ENCODE data around the gene DHX40.

DHX40 gene

GRCh38 chr17:59607817-59608403 lies 42.5 kb downstream of the DHX40 start:
- TF ChIP-seq POLR2A (IDR thresholded peaks at IDR 0.05; ENCODE audit: low read depth, low read length) (no peak), POLR2AphosphoS5 (IDR thresholded peaks at IDR 0.05; ENCODE audit: low read depth, low read length) (no peak), POU2F2 (IDR thresholded peaks at IDR 0.05; ENCODE audit: low read depth, low read length) (no peak)
- peak; percentile 23 for FAIRE-seq
- DNase-seq (ENCODE audit: insufficient read length, low spot score): no peak

DNA sequence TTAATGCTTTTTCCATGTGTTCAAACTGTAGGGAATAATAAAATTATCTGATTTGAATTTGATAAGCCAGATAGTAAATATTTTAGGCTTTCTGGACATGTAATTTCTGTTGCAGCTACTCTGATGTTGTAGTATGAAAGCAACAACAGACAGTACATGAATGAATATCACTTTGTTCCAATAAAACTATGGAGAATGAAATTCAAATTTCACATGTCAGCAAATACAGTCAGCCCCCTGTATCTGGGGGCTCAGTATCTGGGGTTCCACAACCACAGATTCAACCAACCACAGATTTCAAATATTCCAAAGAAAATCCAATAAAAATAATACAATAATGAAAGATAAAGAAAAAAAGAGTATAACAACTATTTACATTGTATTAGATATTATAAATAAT lies 46.1 kb downstream of the DHX40 start:
- no peak for DNase-seq (ENCODE audit: insufficient read length, low spot score)
- no peak for FAIRE-seq
- TF ChIP-seq POLR2A (IDR thresholded peaks at IDR 0.05; ENCODE audit: low read depth, low read length): no peak
- TF ChIP-seq SPI1 (IDR thresholded peaks at IDR 0.05; ENCODE audit: low read depth, low read length): no peak
- TF ChIP-seq TAF1 (IDR thresholded peaks at IDR 0.05; ENCODE audit: low read depth, low read length): no peak
- no peak for TF ChIP-seq POLR2AphosphoS5 (IDR thresholded peaks at IDR 0.05; ENCODE audit: low read depth, low read length)
- no peak for TF ChIP-seq POU2F2 (IDR thresholded peaks at IDR 0.05; ENCODE audit: low read depth, low read length)
- TF ChIP-seq PAX5 (IDR thresholded peaks at IDR 0.05; ENCODE audit: insufficient read depth, low read length, severe bottlenecking): no peak

- DNase-seq (ENCODE audit: insufficient read length, low spot score): no peak
- no peak for FAIRE-seq
Measured at GRCh38 chr17:59616253-59616920, 51.0 kb downstream of the DHX40 start.

GRCh38 chr17:59617156-59617732 lies 51.8 kb downstream of the DHX40 start:
- TF ChIP-seq TAF1 (IDR thresholded peaks at IDR 0.05; ENCODE audit: low read depth, low read length): no peak
- TF ChIP-seq POU2F2 (IDR thresholded peaks at IDR 0.05; ENCODE audit: low read depth, low read length): no peak
- no peak for TF ChIP-seq PAX5 (IDR thresholded peaks at IDR 0.05; ENCODE audit: insufficient read depth, low read length, severe bottlenecking)
- no peak for TF ChIP-seq SPI1 (IDR thresholded peaks at IDR 0.05; ENCODE audit: low read depth, low read length)
- TF ChIP-seq POLR2A (IDR thresholded peaks at IDR 0.05; ENCODE audit: low read depth, low read length): no peak
- no peak for TF ChIP-seq POLR2AphosphoS5 (IDR thresholded peaks at IDR 0.05; ENCODE audit: low read depth, low read length)
- FAIRE-seq: no peak

More at GRCh38 chr17:59616253-59616920, 51.0 kb downstream of the DHX40 start:
- TF ChIP-seq TAF1 (IDR thresholded peaks at IDR 0.05; ENCODE audit: low read depth, low read length): no peak
- TF ChIP-seq POLR2AphosphoS5 (IDR thresholded peaks at IDR 0.05; ENCODE audit: low read depth, low read length): no peak
- TF ChIP-seq PAX5 (IDR thresholded peaks at IDR 0.05; ENCODE audit: insufficient read depth, low read length, severe bottlenecking): no peak
- TF ChIP-seq POU2F2 (IDR thresholded peaks at IDR 0.05; ENCODE audit: low read depth, low read length): no peak

DNA sequence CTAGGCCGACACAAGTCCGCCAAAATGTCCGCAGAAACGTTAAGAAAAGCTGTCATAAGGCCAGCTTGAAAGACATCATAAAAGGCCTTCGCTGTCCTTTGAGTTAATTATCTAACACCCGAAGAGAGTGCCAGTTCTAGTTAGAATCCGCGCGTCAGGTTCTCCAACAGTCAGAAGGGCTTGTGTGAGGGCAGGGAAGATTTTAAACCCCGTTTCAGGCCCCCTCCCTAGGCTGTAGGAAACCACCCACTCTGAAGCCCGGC lies 53.6 kb downstream of the DHX40 start:
- TF ChIP-seq TAF1 (IDR thresholded peaks at IDR 0.05; ENCODE audit: low read depth, low read length): no peak
- peak; percentile 93; the same call in 1 of the 2 replicates for TF ChIP-seq POLR2A (IDR thresholded peaks at IDR 0.05; ENCODE audit: low read depth, low read length)
- TF ChIP-seq POLR2AphosphoS5 (IDR thresholded peaks at IDR 0.05; ENCODE audit: low read depth, low read length): peak; percentile 92; the same call in 1 of the 2 replicates
- no peak for TF ChIP-seq SPI1 (IDR thresholded peaks at IDR 0.05; ENCODE audit: low read depth, low read length)
- FAIRE-seq (no peak), DNase-seq (ENCODE audit: insufficient read length, low spot score) (no peak)

More at GRCh38 chr17:59617156-59617732, 51.8 kb downstream of the DHX40 start:
- DNase-seq (ENCODE audit: insufficient read length, low spot score): no peak

DNA sequence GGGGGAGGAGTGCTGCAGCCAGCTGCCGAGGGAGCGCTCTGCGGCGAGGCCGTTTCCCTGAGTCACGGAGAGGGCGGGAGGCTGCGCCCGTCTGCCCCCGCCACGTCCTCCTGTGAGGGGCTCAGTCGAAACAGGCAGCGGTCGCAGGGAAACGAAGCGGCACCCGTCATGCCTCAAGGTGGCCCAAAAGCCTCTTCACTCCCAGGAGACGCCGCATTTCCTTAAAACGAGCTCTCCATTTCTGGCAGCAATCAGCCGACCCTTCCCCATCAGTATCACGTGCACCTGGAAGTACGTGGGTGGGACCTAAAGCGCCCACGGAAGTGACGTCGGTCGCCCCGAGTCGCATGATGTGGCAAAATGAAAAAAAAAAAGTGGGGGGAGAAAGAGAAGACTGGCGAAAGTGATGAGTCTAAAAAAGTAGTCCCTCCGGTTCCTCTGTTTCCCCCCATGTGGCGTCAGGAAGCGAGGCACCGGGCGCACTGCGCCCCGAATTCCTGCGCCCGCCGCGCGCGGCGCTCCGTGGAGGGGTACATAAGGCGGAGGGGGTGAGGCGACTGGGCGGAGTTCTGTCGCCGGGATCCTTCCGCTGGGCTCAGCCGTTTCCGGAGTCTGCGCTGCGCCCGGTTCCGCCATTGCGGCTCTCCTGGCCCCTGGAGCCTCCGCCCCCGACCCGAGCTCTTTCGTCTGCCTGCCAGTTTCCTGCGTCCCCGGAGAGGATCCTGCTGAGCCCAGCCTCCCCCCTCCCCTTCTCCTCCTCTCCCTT lies 54.1 kb downstream of the DHX40 start, which contains the start of gene CLTC:
Gene CLTC (plus strand): TSS at position 598 of the 766 bp plus-strand sequence. CDS start 237 bp downstream, outside the sequence.
- FAIRE-seq: peak; percentile 95
- peak; percentile 56 for DNase-seq (ENCODE audit: insufficient read length, low spot score)
- TF ChIP-seq POLR2A (IDR thresholded peaks at IDR 0.05; ENCODE audit: low read depth, low read length): peak; percentile 95
- TF ChIP-seq PAX5 (IDR thresholded peaks at IDR 0.05; ENCODE audit: insufficient read depth, low read length, severe bottlenecking): no peak
- peak; percentile 90 for TF ChIP-seq POLR2AphosphoS5 (IDR thresholded peaks at IDR 0.05; ENCODE audit: low read depth, low read length)
- peak; percentile 87; the same call in 1 of the 2 replicates for TF ChIP-seq POU2F2 (IDR thresholded peaks at IDR 0.05; ENCODE audit: low read depth, low read length)
- peak; percentile 97 for TF ChIP-seq TAF1 (IDR thresholded peaks at IDR 0.05; ENCODE audit: low read depth, low read length)
- TF ChIP-seq SPI1 (IDR thresholded peaks at IDR 0.05; ENCODE audit: low read depth, low read length): peak; percentile 5; the same call in 1 of the 2 replicates

- no peak for FAIRE-seq
- TF ChIP-seq SPI1 (IDR thresholded peaks at IDR 0.05; ENCODE audit: low read depth, low read length): no peak
- TF ChIP-seq PAX5 (IDR thresholded peaks at IDR 0.05; ENCODE audit: insufficient read depth, low read length, severe bottlenecking): no peak
- no peak; the same call in 1 of the 2 replicates for TF ChIP-seq POLR2AphosphoS5 (IDR thresholded peaks at IDR 0.05; ENCODE audit: low read depth, low read length)
- no peak for TF ChIP-seq TAF1 (IDR thresholded peaks at IDR 0.05; ENCODE audit: low read depth, low read length)
- no peak for TF ChIP-seq POU2F2 (IDR thresholded peaks at IDR 0.05; ENCODE audit: low read depth, low read length)
- no peak for TF ChIP-seq POLR2A (IDR thresholded peaks at IDR 0.05; ENCODE audit: low read depth, low read length)
Measured at GRCh38 chr17:59620064-59620359, 54.6 kb downstream of the DHX40 start.

GRCh38 chr17:59620518-59621259 lies 55.3 kb downstream of the DHX40 start:
- DNase-seq (ENCODE audit: insufficient read length, low spot score): no peak
- FAIRE-seq: no peak
- no peak; the same call in 1 of the 2 replicates for TF ChIP-seq POLR2AphosphoS5 (IDR thresholded peaks at IDR 0.05; ENCODE audit: low read depth, low read length)
- TF ChIP-seq SPI1 (IDR thresholded peaks at IDR 0.05; ENCODE audit: low read depth, low read length): no peak
- no peak for TF ChIP-seq PAX5 (IDR thresholded peaks at IDR 0.05; ENCODE audit: insufficient read depth, low read length, severe bottlenecking)
- no peak for TF ChIP-seq TAF1 (IDR thresholded peaks at IDR 0.05; ENCODE audit: low read depth, low read length)
- TF ChIP-seq POLR2A (IDR thresholded peaks at IDR 0.05; ENCODE audit: low read depth, low read length): peak; percentile 11; the same call in 1 of the 2 replicates

More at GRCh38 chr17:59620064-59620359, 54.6 kb downstream of the DHX40 start:
- DNase-seq (ENCODE audit: insufficient read length, low spot score): no peak

- DNase-seq (ENCODE audit: insufficient read length, low spot score) (no peak), FAIRE-seq (no peak)
- TF ChIP-seq PAX5 (IDR thresholded peaks at IDR 0.05; ENCODE audit: insufficient read depth, low read length, severe bottlenecking) (no peak), POU2F2 (IDR thresholded peaks at IDR 0.05; ENCODE audit: low read depth, low read length) (no peak), POLR2AphosphoS5 (IDR thresholded peaks at IDR 0.05; ENCODE audit: low read depth, low read length) (no peak), SPI1 (IDR thresholded peaks at IDR 0.05; ENCODE audit: low read depth, low read length) (no peak), TAF1 (IDR thresholded peaks at IDR 0.05; ENCODE audit: low read depth, low read length) (no peak), POLR2A (IDR thresholded peaks at IDR 0.05; ENCODE audit: low read depth, low read length) (no peak)
Measured at GRCh38 chr17:59621771-59622170, 56.4 kb downstream of the DHX40 start.

All from GM12891 (cell line).